Fibroblast of upper back skin (primary cell): Measurements from ENCODE around the gene SIX5.
A peak's percentile ranks its signal among the peaks of the same experiment; 100 is the strongest.
"Not testable (repeated sequence)": the region's sequence is repeated elsewhere in the genome, so short reads cannot be mapped to it uniquely, and the experiment has no call there.

Experiments
- DNase-seq: peaks from one replicate; pipeline ENCODE4 v3.0.0-alpha.2; 2013

Gene SIX5

GRCh38 chr19:45752639-45753038 lies 16.4 kb downstream of the SIX5 start:
- DNase-seq: no peak

GRCh38 chr19:45751483-45751882 lies 17.6 kb downstream of the SIX5 start:
- DNase-seq: not testable (repeated sequence)

DNA sequence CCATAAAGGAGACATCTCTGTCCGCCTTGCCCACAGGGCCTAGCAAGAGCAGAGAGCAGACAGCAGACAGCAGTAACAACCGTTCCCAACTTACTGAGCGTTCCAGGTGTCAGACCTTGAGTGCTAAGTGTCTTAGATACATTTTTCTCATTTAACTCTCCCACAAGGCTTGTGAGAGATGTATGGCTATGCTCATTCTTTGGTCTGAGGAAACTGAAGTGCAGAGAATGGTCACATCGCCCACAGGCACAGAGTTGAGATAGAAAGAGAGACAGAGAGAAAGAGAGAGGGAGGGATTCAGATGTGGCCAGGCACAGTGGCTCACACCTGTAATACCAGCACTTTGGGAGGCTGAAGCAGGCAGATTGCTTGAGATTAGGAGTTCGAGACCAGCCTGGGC lies 21.5 kb downstream of the SIX5 start:
- no peak for DNase-seq

- DNase-seq: peak; percentile 17
Observed at GRCh38 chr19:45746866-45747265, 22.2 kb downstream of the SIX5 start.

DNA sequence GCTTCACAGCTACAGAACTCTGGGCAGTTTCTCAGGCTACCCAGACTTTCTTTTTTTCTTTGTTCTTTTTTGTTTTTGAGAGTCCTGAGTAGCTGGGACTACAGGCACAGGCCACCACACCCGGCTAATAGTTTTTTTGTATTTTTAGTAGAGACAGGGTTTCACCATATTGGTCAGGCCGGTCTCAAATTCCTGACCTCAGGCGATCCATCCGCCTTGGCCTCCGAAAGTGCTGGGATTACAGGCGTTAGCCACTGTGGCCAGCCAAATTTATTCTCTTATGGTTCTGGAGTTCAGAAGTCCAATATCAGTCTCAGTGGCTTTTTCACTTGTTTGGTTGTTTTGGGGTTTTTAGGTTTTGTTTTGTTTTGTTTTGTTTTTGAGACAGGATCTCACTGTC lies 23.4 kb downstream of the SIX5 start:
- DNase-seq: no peak

- no peak for DNase-seq
Observed at GRCh38 chr19:45742969-45743368, 26.1 kb downstream of the SIX5 start.

- DNase-seq: no peak
Observed at GRCh38 chr19:45739498-45740439, 29.3 kb downstream of the SIX5 start.

DNA sequence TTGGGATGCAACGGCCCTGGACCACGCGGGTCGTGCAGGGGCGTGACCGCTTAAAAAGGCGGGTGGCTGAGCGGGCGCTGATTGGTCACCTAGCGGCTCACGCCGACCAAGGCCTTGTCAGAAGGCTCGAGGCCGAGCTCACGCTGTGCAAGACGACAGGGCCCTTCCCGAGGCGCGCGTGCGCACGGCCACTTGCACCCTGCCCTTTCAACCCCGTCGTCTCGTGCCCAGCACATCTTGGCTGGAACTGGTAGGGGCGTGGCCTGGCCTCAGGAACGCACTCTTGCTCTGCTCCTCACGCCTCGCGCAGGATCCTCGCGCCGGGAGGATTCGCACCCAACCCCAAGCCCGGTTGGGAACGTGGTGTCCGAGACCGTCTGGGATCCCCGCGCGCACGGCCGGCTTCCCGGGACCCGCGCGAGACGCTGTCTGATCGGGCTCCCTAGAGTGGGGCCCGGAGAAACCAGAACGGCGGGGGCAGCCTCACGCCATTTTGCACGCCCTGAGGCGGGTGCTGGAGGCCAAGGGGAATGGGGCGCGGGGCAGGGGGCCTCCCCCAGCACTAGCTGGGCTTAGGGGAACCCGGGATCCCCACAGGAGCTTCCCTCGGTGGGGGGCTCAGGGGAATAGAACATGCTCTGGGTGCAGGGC lies 35.8 kb downstream of the SIX5 start, which contains the start of gene MEIOSIN:
Gene MEIOSIN (plus strand): TSS at position 280 of the 651 bp plus-strand sequence. CDS start 1,938 bp downstream, outside the sequence.
- no peak for DNase-seq

DNA sequence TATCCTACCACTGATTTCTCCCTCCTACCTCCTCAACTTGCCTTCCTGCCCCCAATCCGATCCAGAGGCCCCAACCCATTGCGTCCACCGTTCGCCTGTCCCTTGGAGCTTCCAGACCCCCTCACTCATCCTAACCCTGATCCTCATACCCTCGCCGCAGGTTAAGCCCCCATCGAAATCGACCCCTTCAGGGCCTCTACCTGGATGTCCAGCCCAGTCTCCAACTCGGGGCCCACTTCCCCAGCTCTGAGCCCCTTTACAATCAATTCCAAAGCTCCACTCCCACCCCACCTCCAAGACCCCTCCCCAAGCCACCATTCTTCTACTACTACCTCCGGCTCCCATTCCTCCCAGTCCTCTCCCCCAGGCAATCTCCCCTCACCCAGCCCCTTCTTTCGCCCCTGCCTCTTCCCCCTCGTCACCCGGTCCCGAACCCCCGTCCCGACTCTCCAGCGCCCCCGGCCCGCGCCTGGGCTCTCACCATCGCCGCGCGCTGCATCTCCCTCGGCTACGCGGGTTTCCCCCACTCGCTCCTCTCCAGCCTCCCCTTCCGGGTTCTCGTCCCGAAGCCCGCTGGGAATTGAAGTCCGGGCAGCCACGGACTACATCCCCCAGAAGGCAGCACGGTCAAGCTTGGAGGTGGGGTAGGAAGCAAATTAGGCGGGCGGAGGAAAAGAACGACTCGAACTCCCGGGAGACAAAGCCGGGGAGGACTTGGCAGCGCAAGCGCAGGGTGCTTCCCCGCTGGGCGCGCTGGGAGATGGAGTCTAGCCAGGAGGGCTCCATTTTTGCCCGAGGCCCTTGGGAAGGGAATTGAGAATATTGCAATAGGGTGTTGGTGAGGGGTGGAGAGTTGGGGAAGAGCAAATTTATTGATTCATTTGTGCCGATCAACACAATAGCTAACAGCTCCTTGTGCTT lies 38.4 kb downstream of the SIX5 start, which contains the start of gene FBXO46:
Gene FBXO46 (minus strand): TSS at position 529 of the 921 bp plus-strand sequence. CDS start 17,401 bp downstream, outside the sequence.
- DNase-seq: peak; percentile 99

- no peak for DNase-seq
Observed at GRCh38 chr19:45729800-45730290, 39.2 kb downstream of the SIX5 start.

- DNase-seq: not testable (repeated sequence)
Observed at GRCh38 chr19:45728683-45729082, 40.4 kb downstream of the SIX5 start.

DNA sequence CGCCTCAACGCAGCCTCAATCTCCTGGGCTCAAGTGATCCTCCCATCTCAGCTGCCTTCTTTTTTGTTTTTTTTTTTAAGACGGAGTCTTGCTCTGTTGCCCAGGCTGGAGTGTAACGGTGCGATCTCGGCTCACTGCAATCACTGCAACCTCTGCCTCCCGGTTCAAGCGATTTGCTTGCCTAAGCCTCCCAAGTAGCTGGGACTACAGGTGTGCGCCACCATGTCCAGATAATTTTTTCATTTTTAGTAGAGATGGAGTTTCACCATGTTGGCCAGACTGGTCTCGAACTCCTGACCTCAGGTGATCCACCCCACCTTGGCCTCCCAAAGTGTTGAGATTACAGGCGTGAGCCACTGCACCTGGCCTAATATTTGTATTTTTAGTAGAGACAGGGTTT lies 49.0 kb downstream of the SIX5 start:
- DNase-seq: not testable (repeated sequence)

GRCh38 chr19:45717983-45718650 lies 50.9 kb downstream of the SIX5 start:
- DNase-seq: no peak

- peak; percentile 99 for DNase-seq
Observed at GRCh38 chr19:45717131-45717982, 51.7 kb downstream of the SIX5 start.

DNA sequence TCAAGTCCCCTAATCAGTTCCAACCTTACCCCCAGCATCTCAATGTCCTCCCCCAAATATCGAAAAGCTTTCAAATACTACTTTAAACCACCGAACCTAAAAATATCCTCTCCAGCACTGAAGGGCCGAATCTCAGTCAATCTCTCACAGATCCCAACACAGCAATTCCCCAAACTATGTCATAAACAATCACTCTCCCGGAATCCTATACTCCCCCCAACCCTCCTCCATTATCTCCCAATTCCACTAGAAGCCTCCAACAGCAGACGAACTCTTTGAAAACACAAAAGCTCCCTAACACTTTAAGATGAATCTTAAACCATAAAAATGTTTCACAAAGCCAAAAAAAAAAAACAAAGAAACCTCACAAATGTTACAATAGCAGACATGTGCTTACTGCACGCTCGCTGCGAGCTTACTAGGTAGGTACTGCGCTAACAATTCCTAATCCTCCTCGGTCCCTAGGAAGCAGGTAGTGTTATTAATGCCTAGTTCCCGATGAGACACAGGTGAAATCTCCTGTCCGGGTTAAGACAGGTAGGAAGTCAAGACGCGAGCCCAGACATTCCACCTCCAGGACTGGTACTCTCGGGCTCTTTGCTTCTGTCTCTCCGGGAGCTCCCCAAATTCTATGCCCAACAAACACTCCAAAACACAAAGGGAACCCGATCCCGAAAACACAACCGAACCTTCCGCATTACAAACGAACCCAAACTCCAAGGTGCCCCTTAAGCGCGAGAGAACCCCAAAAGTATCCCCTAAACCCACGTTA lies 52.5 kb downstream of the SIX5 start:
- DNase-seq: peak; percentile 28

DNA sequence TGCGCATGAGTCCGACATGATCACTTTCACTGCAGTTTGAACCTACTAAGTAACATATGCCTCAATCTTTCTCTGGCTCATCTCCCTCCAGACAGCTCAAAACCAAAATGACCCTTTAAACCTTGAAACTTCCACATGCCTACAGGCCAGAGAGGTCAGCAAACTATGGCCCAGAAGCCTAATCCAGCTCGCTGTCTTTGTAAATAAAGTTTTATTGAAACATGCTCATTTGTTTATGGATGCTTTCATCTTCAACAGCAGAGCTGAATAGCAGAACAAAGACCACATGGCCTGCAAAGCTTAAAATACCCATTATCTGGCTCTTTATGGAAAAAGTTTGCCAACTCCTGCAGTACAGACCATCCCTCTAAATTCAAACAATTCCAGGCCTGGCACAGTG lies 53.9 kb downstream of the SIX5 start:
- DNase-seq: no peak
